NCI-H345 treated with DMSO at 0.1 percent for 48 hours (cell line): ENCODE data around the gene INSYN2A.

Source experiments
- DNase-seq: peaks from one replicate; lab custom pipeline; 2025; ENCODE audit not compliant: unreplicated experiment; lab: John Stamatoyannopoulos, UW

Gene INSYN2A

DNA sequence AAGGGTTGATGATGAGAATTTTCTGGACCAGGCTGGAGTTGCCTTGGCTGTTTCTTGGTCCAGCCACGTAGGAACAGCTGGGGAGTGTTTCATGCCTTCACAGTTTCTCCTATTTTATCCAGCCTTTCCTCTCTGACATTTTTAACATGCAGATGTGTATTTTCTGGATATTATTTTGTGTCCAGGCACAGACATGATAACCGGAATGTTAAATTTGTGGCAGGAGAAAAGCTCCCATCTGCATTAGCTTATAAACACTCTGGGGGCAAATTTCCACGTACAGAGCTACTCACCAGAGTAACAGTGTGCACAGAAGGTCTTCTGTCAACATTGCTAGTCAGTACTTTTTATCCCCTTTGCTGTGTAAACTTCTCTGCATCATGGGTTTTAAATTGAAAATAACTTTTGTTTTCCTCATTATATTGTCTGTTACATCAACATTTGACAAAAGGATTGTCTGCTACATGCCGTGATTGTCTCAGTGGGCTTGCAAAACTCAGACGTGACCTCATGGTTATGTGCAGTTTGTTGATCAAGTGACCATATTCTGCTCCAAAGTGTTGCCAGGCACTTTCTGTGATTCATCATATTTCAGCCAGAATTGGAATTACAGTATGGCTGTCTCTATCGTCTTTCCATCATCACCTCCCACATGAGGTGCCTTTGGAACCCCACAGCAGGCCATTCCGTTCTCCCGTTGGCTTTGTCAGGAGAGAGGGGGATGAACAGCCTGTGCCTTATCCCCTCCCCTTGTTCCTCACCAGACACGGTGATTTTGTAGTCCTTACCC is 41.4 kb downstream of the INSYN2A start:
- DNase-seq = no peak

- no peak for DNase-seq
Observed at GRCh38 chr10:127153181-127153580, 43.2 kb downstream of the INSYN2A start.

GRCh38 chr10:127151981-127152699 is 44.3 kb downstream of the INSYN2A start:
- DNase-seq = no peak

DNA sequence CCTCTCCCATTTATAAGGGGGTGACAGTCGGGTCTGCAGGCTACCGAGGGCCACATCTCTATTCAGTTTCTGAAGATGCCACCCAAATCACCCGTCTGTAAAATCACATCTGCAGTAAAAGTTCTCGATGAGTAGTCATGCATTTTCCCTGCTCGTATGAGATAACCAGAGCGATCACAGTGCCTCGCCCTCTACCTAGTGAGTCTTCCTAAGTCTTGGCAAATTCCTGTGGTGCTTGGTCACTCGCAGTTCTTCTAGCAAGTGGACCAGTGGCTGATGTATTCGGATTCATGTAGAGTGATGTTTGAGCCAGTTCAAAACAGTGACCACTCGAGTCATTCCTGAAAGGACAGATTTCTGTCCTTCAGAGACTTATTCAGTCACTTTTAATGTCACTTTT is 44.9 kb downstream of the INSYN2A start:
- DNase-seq = no peak

DNA sequence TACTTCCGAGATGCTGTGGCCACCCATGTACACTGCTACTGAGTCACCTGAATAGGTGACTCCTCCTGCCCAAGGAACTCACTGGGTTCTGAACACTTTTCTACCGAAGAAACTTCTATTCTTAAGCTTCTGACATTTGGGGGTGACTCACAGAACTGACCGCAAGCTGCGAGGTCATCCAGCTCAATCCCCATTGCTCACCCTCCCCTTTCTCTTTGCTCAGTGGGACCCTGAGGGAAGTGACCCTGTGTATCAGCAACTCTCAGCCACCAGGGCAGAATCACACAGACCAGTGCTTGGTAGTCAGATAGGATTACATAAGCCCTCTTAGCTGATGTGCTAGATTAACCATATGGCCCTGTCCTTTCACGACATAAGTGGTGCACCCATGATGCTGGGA is 46.3 kb downstream of the INSYN2A start:
- DNase-seq = no peak

GRCh38 chr10:127149501-127150081 is 46.8 kb downstream of the INSYN2A start:
- no peak for DNase-seq

GRCh38 chr10:127148933-127149220 is 47.5 kb downstream of the INSYN2A start:
- DNase-seq = no peak

GRCh38 chr10:127148066-127148932 is 48.1 kb downstream of the INSYN2A start:
- no peak for DNase-seq

DNA sequence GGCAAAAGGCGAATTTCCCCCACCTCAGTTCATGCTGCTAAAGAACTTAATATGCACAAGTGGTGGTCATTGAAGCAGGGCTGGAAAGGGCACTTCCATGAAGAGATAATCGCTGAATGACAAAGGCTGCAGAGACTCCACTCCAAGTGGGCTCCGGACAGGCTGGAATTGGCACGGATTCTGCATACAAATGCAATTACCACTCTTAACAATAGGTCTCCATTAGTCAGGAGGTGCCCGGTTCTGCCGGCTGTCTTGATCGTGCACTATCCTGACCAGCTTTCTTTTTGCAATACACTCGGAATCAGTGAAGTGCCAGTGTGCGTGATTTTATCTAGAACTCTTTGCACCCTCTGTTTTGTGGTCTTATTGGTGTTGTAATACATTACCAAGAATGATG is 49.7 kb downstream of the INSYN2A start:
- DNase-seq = no peak
